HG02884 (cell line): ENCODE results near the gene SUMO1.

Source experiments
- ATAC-seq: cut with Tn5 transposase; IDR thresholded peaks from one replicate; pipeline ENCODE4 v1.9.1; 2021; ENCODE audit warnings: mild to moderate bottlenecking, moderate library complexity; ENCODE audit not compliant: unreplicated experiment

The SUMO1 gene

DNA sequence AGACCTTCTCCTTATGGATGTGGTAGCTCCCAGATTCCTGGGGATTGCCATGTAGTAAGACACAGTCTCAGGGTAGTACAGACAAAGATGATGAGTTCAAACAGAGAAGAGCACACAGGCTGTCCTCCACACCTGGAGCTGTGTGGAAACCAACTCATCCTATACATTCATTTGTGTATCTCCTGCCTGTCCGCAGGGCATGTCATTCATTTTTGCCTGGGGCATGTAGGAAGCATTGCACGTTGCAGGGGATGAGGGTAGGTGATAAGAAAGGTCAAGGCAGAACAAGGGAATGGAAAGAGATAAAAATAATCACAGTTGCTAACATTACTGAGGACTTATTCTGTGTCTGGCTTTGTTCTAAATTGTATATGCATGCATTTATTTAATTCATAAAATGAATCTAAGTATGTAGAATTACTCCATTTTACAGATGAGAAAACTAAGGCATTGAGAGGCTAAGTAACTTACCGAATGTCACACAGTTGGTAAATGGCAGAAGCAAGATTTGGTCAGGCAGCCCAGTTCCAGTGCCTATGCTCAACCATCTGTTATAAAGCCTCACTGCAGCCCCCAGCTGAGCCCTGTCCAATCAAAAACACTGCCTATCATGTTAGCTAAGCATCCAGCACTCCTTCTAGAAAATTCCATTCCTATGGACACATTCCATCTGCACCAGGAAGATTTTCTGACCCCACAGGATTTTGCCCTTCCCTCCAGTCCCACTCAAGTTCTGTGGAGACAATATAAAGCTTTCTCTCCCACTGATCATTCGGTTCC is 81.0 kb downstream of the SUMO1 start:
- no peak for ATAC-seq
